ENCODE data around the gene PSKH1.

DNA sequence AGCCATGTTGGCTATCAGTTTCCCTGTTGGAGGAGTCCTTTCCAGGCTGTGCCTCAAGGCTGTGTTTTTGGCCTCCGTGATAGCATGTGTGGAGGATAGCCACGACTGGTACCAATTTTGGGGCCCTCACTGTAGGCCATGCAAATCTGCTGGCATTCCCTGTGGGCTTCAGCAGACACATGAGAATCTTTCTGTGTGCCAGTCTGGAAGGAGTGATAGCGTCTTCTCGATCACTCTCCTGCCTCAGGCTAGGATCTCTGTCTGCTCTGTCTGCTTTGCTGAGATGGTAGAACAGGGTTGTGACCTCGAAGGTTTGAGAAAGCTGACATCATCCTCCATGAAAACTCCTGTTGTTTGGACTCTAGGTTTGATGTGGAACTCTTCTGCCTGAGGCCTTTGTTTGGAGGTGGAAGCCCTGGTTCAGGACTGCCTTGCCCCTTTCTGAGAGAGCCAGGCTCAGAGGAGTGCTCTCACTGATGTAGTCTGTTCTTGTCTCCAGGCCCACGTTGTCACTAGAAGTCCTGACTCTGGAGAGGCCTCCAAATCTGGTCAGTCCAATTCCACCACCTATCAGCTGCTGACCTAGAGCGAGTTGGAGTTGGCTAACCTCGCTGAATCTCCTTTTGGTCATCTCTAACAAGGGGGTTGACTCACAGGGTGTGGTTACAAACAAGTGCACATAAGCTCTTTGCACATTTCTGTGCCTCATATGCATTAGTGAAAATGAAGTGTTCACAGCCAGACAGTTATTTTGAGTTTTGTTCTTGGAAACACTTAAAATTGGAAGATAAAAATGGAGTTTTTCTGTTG, 32.3 kb upstream of the PSKH1 start:
- TF ChIP-seq ZFP36 (IDR thresholded peaks at IDR 0.05; ENCODE audit: low read depth, low read length, partially characterized antibody) (no peak), SP1 (CRISPR knock-in tag; IDR thresholded peaks at IDR 0.05) (no peak), ZFP1 (CRISPR knock-in tag; IDR thresholded peaks at IDR 0.05) (no peak), POLR2AphosphoS5 (IDR thresholded peaks at IDR 0.05; ENCODE audit: control insufficient read depth, insufficient read depth, low read depth, low read length) (no peak), CXXC5 (CRISPR knock-in tag; IDR thresholded peaks at IDR 0.05) (no peak), NFE2L1 (tag; IDR thresholded peaks at IDR 0.05; ENCODE audit: borderline replicate concordance, low read depth) (no peak)
